Hindlimb muscle (tissue), 1 donor: ENCODE data around the gene ICE1. TPM values are rescaled to one million over a fixed set of nuclear protein-coding genes. Genes with fewer than 3 reads are reported as not detected.
"Not testable (repeated sequence)": the region's sequence is repeated elsewhere in the genome, so short reads cannot be mapped to it uniquely, and the experiment has no call there.

ENCODE experiments used
- DNase-seq: peaks from one replicate; pipeline ENCODE4 v3.0.0-alpha.2; 2013
- polyA plus RNA-seq: library from polyadenylated mRNA; unstranded; fragments of 120-200 nt; gene quantifications from one replicate; pipeline ENCODE4 v1.2.1, GENCODE V29; 2013; ENCODE audit not compliant: insufficient read length

ICE1 gene
- polyA plus RNA-seq, result 25.5 TPM

- peak; percentile 97 for DNase-seq
Observed at GRCh38 chr5:5421961-5422818, at the start of gene ICE1. Gene ICE1 (plus strand): TSS chr5:5422677. CDS start chr5:5422916, 239 bp downstream.

- DNase-seq, result no peak
Observed at GRCh38 chr5:5372930-5373329, 49.5 kb upstream of the ICE1 start.

GRCh38 chr5:5373351-5373989, 49.0 kb upstream of the ICE1 start:
- no peak for DNase-seq

- no peak for DNase-seq
Observed at GRCh38 chr5:5374009-5374715, 48.3 kb upstream of the ICE1 start.

- DNase-seq, result no peak
Observed at GRCh38 chr5:5377780-5378179, 44.7 kb upstream of the ICE1 start.

GRCh38 chr5:5378531-5378930, 43.9 kb upstream of the ICE1 start:
- no peak for DNase-seq

- DNase-seq, result no peak
Observed at GRCh38 chr5:5380298-5380697, 42.2 kb upstream of the ICE1 start.

GRCh38 chr5:5381310-5381913, 41.1 kb upstream of the ICE1 start:
- DNase-seq, result peak; percentile 61

GRCh38 chr5:5383461-5383860, 39.0 kb upstream of the ICE1 start:
- no peak for DNase-seq

- peak; percentile 49 for DNase-seq
Observed at GRCh38 chr5:5384660-5385330, 37.7 kb upstream of the ICE1 start.

GRCh38 chr5:5385331-5385662, 37.2 kb upstream of the ICE1 start:
- no peak for DNase-seq

GRCh38 chr5:5386329-5386728, 36.1 kb upstream of the ICE1 start:
- no peak for DNase-seq

GRCh38 chr5:5387192-5387591, 35.3 kb upstream of the ICE1 start:
- DNase-seq, result no peak

- no peak for DNase-seq
Observed at GRCh38 chr5:5387777-5388176, 34.7 kb upstream of the ICE1 start.

GRCh38 chr5:5390121-5390869, 32.2 kb upstream of the ICE1 start:
- DNase-seq, result not testable (repeated sequence)

GRCh38 chr5:5392504-5392903, 30.0 kb upstream of the ICE1 start:
- not testable (repeated sequence) for DNase-seq

- peak; percentile 47 for DNase-seq
Observed at GRCh38 chr5:5394384-5394986, 28.0 kb upstream of the ICE1 start.

- DNase-seq, result not testable (repeated sequence)
Observed at GRCh38 chr5:5395093-5395492, 27.4 kb upstream of the ICE1 start.

GRCh38 chr5:5398071-5398470, 24.4 kb upstream of the ICE1 start:
- no peak for DNase-seq

- DNase-seq, result no peak
Observed at GRCh38 chr5:5401095-5401494, 21.4 kb upstream of the ICE1 start.

GRCh38 chr5:5403741-5404140, 18.7 kb upstream of the ICE1 start:
- no peak for DNase-seq
